Measurements from ENCODE around the gene CTBP1. TPM values are rescaled to one million over a fixed set of nuclear protein-coding genes. Genes with fewer than 3 reads are reported as not detected.

The CTBP1 gene
- polyA plus RNA-seq, 1 donor from 2014 or later, result 325 TPM

- Histone ChIP-seq H3K9ac (ENCODE audit: low read length) (peak overlapping the region; percentile 97), H3K79me2 (replicated peaks; ENCODE audit: insufficient read depth, low read length) (peaks cover 64% of the 10 kb centered on the region), H3K4me3 (ENCODE audit: low read length) (peak overlapping the region; percentile 96)
Observed at GRCh38 chr4:1246111-1246881, 2.6 kb downstream of the CTBP1 start.

More at GRCh38 chr4:1246111-1246881, 2.6 kb downstream of the CTBP1 start:
- peaks cover 7% of the 10 kb centered on the region for H3F3A ChIP-seq (ENCODE audit: insufficient read depth, low read length, poor library complexity, severe bottlenecking)
- H3K9me3 ChIP-seq (ENCODE audit: low read length), result no peaks in the 10 kb centered on the region
- H3K36me3 ChIP-seq (ENCODE audit: insufficient read depth, low read length), result peaks cover 1% of the 10 kb centered on the region
- H3K27ac ChIP-seq (ENCODE audit: low read length), result no peak overlapping the region
- no peak overlapping the region for H2AFZ ChIP-seq (ENCODE audit: low read depth, low read length)
- TF ChIP-seq REST (IDR thresholded peaks at IDR 0.05; ENCODE audit: borderline replicate concordance), result no peak
- TF ChIP-seq RAD21 (conservative IDR thresholded peaks at IDR 0.05), result no peak
- no peak for TF ChIP-seq SMC3 (conservative IDR thresholded peaks at IDR 0.05; ENCODE audit: poor library complexity)
- no peak for TF ChIP-seq EP300 (conservative IDR thresholded peaks at IDR 0.05; ENCODE audit: poor library complexity, severe bottlenecking)
- TF ChIP-seq TAF1 (IDR thresholded peaks at IDR 0.05; ENCODE audit: low read depth), result no peak
- no peak for TF ChIP-seq EZH2 (IDR thresholded peaks at IDR 0.05; ENCODE audit: borderline replicate concordance, insufficient read depth, low read length, poor library complexity, severe bottlenecking)
- no peak for TF ChIP-seq POLR2AphosphoS5 (IDR thresholded peaks at IDR 0.05)
- TF ChIP-seq CTCF (IDR thresholded peaks at IDR 0.05; ENCODE audit: poor library complexity, severe bottlenecking), result no peak
- no peak for TF ChIP-seq MXI1 (conservative IDR thresholded peaks at IDR 0.05; ENCODE audit: poor library complexity, severe bottlenecking)
- no peaks in the 10 kb centered on the region for H3K27me3 ChIP-seq (ENCODE audit: insufficient read depth, low read depth, low read length)
- H3K4me2 ChIP-seq (ENCODE audit: low read length), result peak overlapping the region; percentile 88
- H3K9me2 ChIP-seq (ENCODE audit: insufficient read depth, low read length), result no peaks in the 10 kb centered on the region
- H4K20me1 ChIP-seq (ENCODE audit: insufficient read depth), result peaks cover 29% of the 10 kb centered on the region
